Measurements from ENCODE around the gene PCDHB4. TPM values are rescaled to one million over a fixed set of nuclear protein-coding genes. Genes with fewer than 3 reads are reported as not detected.

PCDHB4 gene
- total and polyA plus RNA-seq, 2 of the 4 experiments (the other 2 are of a cell fraction) = 0.03 TPM; not detected in 1

- in situ Hi-C loops (cut with MboI; ENCODE audit: low sequenced_read_pairs) = no loop called here
- Histone ChIP-seq H3K56ac (ENCODE audit: extremely low read depth, insufficient read depth, low read length) (no peak overlapping the region), H3K9me3 (ENCODE audit: control insufficient read depth, insufficient read depth, low read length) (peaks cover 11% of the 10 kb centered on the region), H2AFZ (replicated peaks; ENCODE audit: low read length, poor library complexity) (no peak overlapping the region), H3K79me1 (ENCODE audit: low read depth in 1 of 2, low read length in 2 of 2) (no peaks in the 10 kb centered on the region), H3K4ac (ENCODE audit: low read depth, low read length) (no peak overlapping the region), H2BK15ac (ENCODE audit: low read depth, low read length) (no peak overlapping the region), H4K5ac (ENCODE audit: low read depth, low read length) (no peak overlapping the region), H4K91ac (ENCODE audit: insufficient read depth, low read depth, low read length) (no peak overlapping the region), H3K27ac (ENCODE audit: insufficient read depth, low read length) (no peak overlapping the region), H3K9ac (ENCODE audit: low read depth, low read length) (no peak overlapping the region), H2BK20ac (ENCODE audit: low read depth, low read length) (no peak overlapping the region), H3K4me1 (ENCODE audit: control insufficient read depth, insufficient read depth, low read length) (no peaks in the 10 kb centered on the region), H3K9me1 (ENCODE audit: insufficient read depth, low read length) (no peaks in the 10 kb centered on the region), H3K14ac (replicated peaks; ENCODE audit: low read depth, low read length) (no peak overlapping the region), H2BK5ac (ENCODE audit: low read depth, low read length, poor library complexity, severe bottlenecking) (no peak overlapping the region), H3K27me3 (ENCODE audit: control insufficient read depth, insufficient read depth, low read length) (no peaks in the 10 kb centered on the region), H3K4me3 (ENCODE audit: insufficient read depth, low read depth, low read length) (no peak overlapping the region), H4K8ac (ENCODE audit: low read depth in 2 of 2, low read length in 2 of 2) (no peak overlapping the region), H3K18ac (ENCODE audit: low read depth, low read length) (no peak overlapping the region), H3K4me2 (ENCODE audit: low read depth, low read length) (no peak overlapping the region), H2AK5ac (ENCODE audit: low read depth, low read length) (no peak overlapping the region), H2BK120ac (ENCODE audit: low read depth, low read length) (no peak overlapping the region), H2AK9ac (replicated peaks; ENCODE audit: low read depth, low read length, poor library complexity) (no peak overlapping the region), H3K36me3 (ENCODE audit: control insufficient read depth, insufficient read depth, low read length) (no peaks in the 10 kb centered on the region), H3K23ac (ENCODE audit: low read depth, low read length) (no peak overlapping the region), H4K20me1 (ENCODE audit: insufficient read depth, low read length) (no peaks in the 10 kb centered on the region)
- POLR2A ChIA-PET (ENCODE audit: unreplicated experiment) = no interaction called here
- DNase-seq (no peak), ATAC-seq (ENCODE audit: low read depth) (no peak)
- BruUV-seq (replicated peaks) = no TSS peak
- CTCF ChIA-PET = interaction anchor here (1.0 to 1.1 kb wide), 2 partner anchors 10 to 37 kb away, joined by 3 to 4 read pairs; no protein-coding TSS in a partner anchor
- TF ChIP-seq MXI1 (IDR thresholded peaks at IDR 0.05; ENCODE audit: borderline replicate concordance, low read depth, low read length) = no peak
- no peak for TF ChIP-seq FOS (IDR thresholded peaks at IDR 0.05; ENCODE audit: low read depth, low read length)
- no peak for TF ChIP-seq CHD1 (IDR thresholded peaks at IDR 0.05; ENCODE audit: low read depth, low read length)
- TF ChIP-seq CTCF (conservative IDR thresholded peaks at IDR 0.05; ENCODE audit: low read depth, low read length) = no peak
- no peak for TF ChIP-seq NFE2L2 (IDR thresholded peaks at IDR 0.05; ENCODE audit: low read depth, low read length)
- TF ChIP-seq, protein P1, sequence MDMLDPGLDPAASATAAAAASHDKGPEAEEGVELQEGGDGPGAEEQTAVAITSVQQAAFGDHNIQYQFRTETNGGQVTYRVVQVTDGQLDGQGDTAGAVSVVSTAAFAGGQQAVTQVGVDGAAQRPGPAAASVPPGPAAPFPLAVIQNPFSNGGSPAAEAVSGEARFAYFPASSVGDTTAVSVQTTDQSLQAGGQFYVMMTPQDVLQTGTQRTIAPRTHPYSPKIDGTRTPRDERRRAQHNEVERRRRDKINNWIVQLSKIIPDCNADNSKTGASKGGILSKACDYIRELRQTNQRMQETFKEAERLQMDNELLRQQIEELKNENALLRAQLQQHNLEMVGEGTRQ (IDR thresholded peaks at IDR 0.05; ENCODE audit: low read depth, low read length) = no peak
- no peak for TF ChIP-seq CEBPB (IDR thresholded peaks at IDR 0.05; ENCODE audit: low read depth, low read length)
- 41% methylated on average over 4 of the region's 12 CpGs; no CpG with 5 or more reads in 1 of the 2 experiments for WGBS, 2 experiments (ENCODE audit: extremely low coverage in 2 of 2, insufficient read length in 1 of 2)
- intact Hi-C loops (cut with micrococcal nuclease) = no loop called here
- dilution Hi-C loops (cut with HindIII; ENCODE audit: low sequenced_read_pairs, unreplicated experiment) = no loop called here
Measured at GRCh38 chr5:141121985-141122384, 367 bp downstream of the PCDHB4 start.
